Activated T-cell treated with anti-CD3 and anti-CD28 coated beads for 4 hours (primary cell): ENCODE results near the gene KIAA1191.
"Not testable (repeated sequence)": the region's sequence is repeated elsewhere in the genome, so short reads cannot be mapped to it uniquely, and the experiment has no call there.

Source experiments
- DNase-seq: peaks from one replicate; pipeline ENCODE4 v3.0.0-alpha.2; 2020

Gene KIAA1191

GRCh38 chr5:176305356-176305755, 56.2 kb downstream of the KIAA1191 start:
- not testable (repeated sequence) for DNase-seq
